Aorta (tissue), 5 donors: ENCODE measurements around the gene MACROD2. TPM values are rescaled to one million over a fixed set of nuclear protein-coding genes. Genes with fewer than 3 reads are reported as not detected.

Experiments used
- ATAC-seq: fragments of 200-7000 bp; cut with Tn5 transposase; one replicate; pipeline ENCODE4 v1.9.1; 2022; ENCODE audit warnings: moderate library complexity; ENCODE audit not compliant: low FRiP score
- DNase-seq, 2 donors: peaks; one replicate each; pipeline ENCODE4 v3.0.0-alpha.2; 2020
- H3K27ac ChIP-seq, 2 donors: one replicate each; pipeline ENCODE4 v1.5.1; 2013; ENCODE audit warnings: low read length in 2 of 2, mild to moderate bottlenecking in 2 of 2, moderate library complexity in 2 of 2, control low read depth in 1 of 2, inconsistent platforms in 1 of 2, low read depth in 1 of 2
- H3K27me3 ChIP-seq, 2 donors: one replicate each; pipeline ENCODE4 v1.6.1; 2013; ENCODE audit warnings: control low read depth in 1 of 2, low read length in 1 of 2, mild to moderate bottlenecking in 1 of 2, moderate library complexity in 1 of 2; ENCODE audit not compliant: insufficient read depth in 2 of 2, control insufficient read depth in 1 of 2
- H3K36me3 ChIP-seq, 2 donors: one replicate each; pipeline ENCODE4 v1.6.1; 2013; ENCODE audit warnings: control low read depth in 1 of 2, low read length in 1 of 2, mild to moderate bottlenecking in 1 of 2; ENCODE audit not compliant: insufficient read depth in 2 of 2, control insufficient read depth in 1 of 2
- H3K4me1 ChIP-seq, 2 donors: one replicate each; pipeline ENCODE4 v1.6.1; 2013; ENCODE audit warnings: low read length in 2 of 2, control low read depth in 1 of 2, mild to moderate bottlenecking in 1 of 2, moderate library complexity in 1 of 2; ENCODE audit not compliant: insufficient read depth in 2 of 2, control insufficient read depth in 1 of 2
- H3K4me3 ChIP-seq, 2 donors: one replicate each; pipeline ENCODE4 v1.5.1; 2013; ENCODE audit warnings: low read length in 2 of 2, control low read depth in 1 of 2, mild to moderate bottlenecking in 1 of 2
- H3K9me3 ChIP-seq: one replicate; pipeline ENCODE4 v1.6.1; 2013; ENCODE audit warnings: mild to moderate bottlenecking, low read length; ENCODE audit not compliant: control insufficient read depth
- WGBS, 2 donors: extraction: QIAGEN DNeasy Blood & Tissue Kit; methylation state at CpG; one replicate each; pipeline ENCODE4 v1.1.7; 2013; 5-methylcytosine and 5-hydroxymethylcytosine counted together
- intact Hi-C, 2 donors: fragments of 100-400 bp; cut with DNase I; formaldehyde crosslinking; loops; one replicate each; pipeline versions ENCODE4 v1.14.2 to v1.15.0; 2022
- polyA plus RNA-seq, 2 donors: library from polyadenylated mRNA; stranded (reverse); fragments of 200-250 nt; gene quantifications; one replicate each; pipeline ENCODE4 v1.2.3, GENCODE V29; 2013
- total RNA-seq, 2 donors: library from RNA; stranded (reverse); fragmentation: NEBNext Ultra II Directional; extraction: Animal tissue kit (Norgen Biotek cat#: 25700); gene quantifications; one replicate each; pipeline ENCODE4 v1.2.1, GENCODE V29; 2021
- donor health status: healthy with polysubstance abuse.
- donor health status: Bipolar disorder and iron deficiency.
- donor health status: DM: no; HTN: no; CAD: no.
- donor health status: DM: no; HTN: no; CAD: no.
- donor health status: DM: yes; HTN: yes; CAD: no.

Gene MACROD2
- total and polyA plus RNA-seq, 4 donors = 0.90 to 11.2 (median 4.8) TPM

DNA sequence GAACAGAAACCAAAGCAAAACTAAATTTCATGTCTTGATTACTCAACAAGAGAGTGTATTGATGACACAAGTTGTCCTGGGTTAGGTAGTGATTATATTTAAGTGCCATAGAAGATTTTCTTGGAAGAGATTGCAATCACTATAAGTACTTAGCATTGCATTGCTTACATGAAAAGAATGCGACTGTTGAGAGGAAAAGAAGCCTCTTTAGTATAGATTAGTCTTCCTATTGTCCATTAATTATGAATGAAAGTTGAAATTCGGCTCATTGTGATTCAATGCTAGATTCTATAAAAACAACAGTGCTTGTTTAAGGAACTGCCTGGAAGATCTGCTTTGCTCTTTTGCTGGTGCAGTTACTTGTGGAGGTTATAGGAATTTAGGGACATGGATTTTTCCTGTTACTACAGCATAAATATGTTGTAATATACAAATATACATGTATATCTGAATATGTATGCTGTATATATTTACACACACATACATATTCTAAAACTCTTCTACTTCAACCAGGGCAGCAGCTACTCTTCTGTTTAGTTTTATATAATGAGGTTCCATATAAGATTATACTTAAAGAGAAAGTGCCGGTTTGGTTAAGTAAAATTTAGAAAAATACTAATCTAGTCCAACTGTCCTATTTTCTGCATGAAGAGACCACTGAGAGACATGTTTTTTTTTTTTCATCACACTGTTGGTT, 1781.6 kb downstream of the MACROD2 start:
- WGBS, 2 donors = 90 to 94% methylated on average over 3 of the region's 3 CpGs
- no peak for ATAC-seq

DNA sequence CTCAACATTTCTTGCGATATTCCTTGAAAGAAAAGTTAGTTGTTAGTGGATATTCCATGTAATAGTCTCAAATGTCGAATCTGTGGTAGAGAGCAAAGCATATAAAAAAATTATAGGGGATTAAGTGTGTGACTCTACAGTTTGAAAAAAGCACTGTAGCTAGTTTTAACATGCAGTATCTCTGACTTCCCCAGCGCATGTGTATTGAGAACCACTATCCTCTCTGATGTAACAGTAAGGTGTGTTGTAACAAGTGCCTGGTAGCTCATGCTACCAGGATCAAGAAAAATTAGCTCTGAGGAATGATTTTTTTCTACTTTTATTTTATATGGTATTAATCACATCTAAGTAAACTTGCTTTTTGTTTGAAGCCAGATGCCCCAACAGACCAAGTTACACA, 1788.7 kb downstream of the MACROD2 start:
- intact Hi-C loops = no loop called here
- H3K9me3 ChIP-seq = no peaks in the 10 kb centered on the region
- ATAC-seq (no peak), DNase-seq (no peak)
- no peak overlapping the region for H3K4me3 ChIP-seq
- H3K27me3 ChIP-seq = no peaks in the 10 kb centered on the region
- peaks cover 0 to 2% of the 10 kb centered on the region in 2 donors for H3K4me1 ChIP-seq
- no peaks in the 10 kb centered on the region for H3K36me3 ChIP-seq
- H3K27ac ChIP-seq = no peak overlapping the region
- 95 to 96% methylated on average over 3 of the region's 3 CpGs for WGBS, 2 donors

More for the DNA sequence above, 1781.6 kb downstream of the MACROD2 start:
- no peak overlapping the region for H3K4me3 ChIP-seq
- no peak overlapping the region for H3K27ac ChIP-seq
- H3K27me3 ChIP-seq = no peaks in the 10 kb centered on the region
- intact Hi-C loops = no loop called here
- no peaks in the 10 kb centered on the region for H3K4me1 ChIP-seq
- no peaks in the 10 kb centered on the region for H3K36me3 ChIP-seq
- no peaks in the 10 kb centered on the region for H3K9me3 ChIP-seq
- no peak for DNase-seq

DNA sequence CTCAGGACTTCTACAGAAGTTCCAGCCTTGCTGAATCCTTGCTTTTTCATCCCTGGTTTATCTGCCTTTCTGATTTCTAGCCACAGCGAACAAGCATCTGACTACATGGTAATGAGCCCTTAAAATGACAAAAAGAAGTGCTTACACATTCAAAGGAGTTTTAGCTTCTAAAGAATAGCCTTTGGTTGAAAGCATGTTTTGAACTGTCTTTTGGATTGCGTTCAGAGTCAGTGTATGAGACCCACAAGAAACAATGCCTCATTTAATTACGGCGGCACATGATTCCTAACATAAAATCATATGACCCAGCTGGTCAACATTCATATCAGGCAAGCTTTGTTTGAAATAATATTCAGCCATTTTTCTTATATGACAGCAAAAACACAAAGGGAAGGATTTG, 1793.8 kb downstream of the MACROD2 start:
- WGBS, 2 donors = 3 to 7% methylated on average over 4 of the region's 4 CpGs
- Histone ChIP-seq H3K4me1 (peaks cover 0 to 3% of the 10 kb centered on the region in 2 donors), H3K36me3 (no peaks in the 10 kb centered on the region), H3K9me3 (no peaks in the 10 kb centered on the region), H3K27ac (peak overlapping the region in 1 of 2 donors; percentile 76), H3K4me3 (peak overlapping the region in 1 of 2 donors; percentile 8), H3K27me3 (no peaks in the 10 kb centered on the region)
- DNase-seq = no peak
- intact Hi-C loops = no loop called here
- no peak for ATAC-seq

DNA sequence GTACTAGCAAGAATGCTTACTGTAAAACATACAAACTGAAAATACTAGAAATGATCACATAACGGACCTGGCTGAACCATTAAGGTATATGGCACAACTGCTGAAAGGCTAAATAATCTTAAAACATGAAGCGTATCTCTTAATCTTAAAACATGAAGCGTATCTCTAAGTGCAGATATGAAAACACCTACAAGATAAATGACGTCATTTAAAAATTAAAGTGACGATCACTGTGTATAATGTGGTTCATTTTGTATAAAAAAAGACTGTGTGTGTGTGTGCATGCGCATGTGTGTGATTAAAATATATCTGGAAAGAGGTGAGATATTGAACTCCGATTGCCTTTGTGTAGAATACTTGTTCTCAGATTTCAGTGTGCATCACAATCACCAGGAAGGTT, 1797.5 kb downstream of the MACROD2 start:
- Histone ChIP-seq H3K27ac (no peak overlapping the region), H3K27me3 (no peaks in the 10 kb centered on the region), H3K9me3 (no peaks in the 10 kb centered on the region), H3K36me3 (no peaks in the 10 kb centered on the region), H3K4me1 (peaks cover 0 to 3% of the 10 kb centered on the region in 2 donors), H3K4me3 (no peak overlapping the region)
- DNase-seq (no peak), ATAC-seq (no peak)
- intact Hi-C loops = no loop called here
- 95 to 99% methylated on average over 7 of the region's 7 CpGs for WGBS, 2 donors

DNA sequence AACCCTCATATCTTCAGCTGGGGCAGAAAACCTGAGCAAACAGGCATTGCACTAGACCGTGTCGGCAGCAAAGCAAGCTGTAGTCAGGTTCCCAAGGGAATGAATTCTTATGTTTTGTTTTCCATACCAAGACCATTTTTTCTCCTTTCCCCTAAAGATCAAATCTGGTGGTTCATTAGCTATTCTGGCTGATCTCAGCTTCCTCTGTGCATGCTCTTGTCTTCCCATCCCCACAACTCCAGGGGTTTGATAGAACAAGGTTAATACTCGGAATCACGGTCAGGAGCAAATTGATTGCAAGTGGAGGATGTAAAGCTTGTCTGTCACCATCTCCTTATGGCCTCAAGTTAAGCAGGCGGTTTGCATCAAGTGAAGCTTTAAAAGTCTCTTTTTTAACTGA, 1799.1 kb downstream of the MACROD2 start:
- H3K9me3 ChIP-seq = no peaks in the 10 kb centered on the region
- H3K4me3 ChIP-seq = no peak overlapping the region
- WGBS, 2 donors = 67 to 77% methylated on average over 5 of the region's 5 CpGs
- DNase-seq (no peak), ATAC-seq (no peak)
- no peaks in the 10 kb centered on the region for H3K36me3 ChIP-seq
- H3K27ac ChIP-seq = no peak overlapping the region
- intact Hi-C loops = no loop called here
- no peaks in the 10 kb centered on the region for H3K27me3 ChIP-seq
- H3K4me1 ChIP-seq = no peaks in the 10 kb centered on the region

DNA sequence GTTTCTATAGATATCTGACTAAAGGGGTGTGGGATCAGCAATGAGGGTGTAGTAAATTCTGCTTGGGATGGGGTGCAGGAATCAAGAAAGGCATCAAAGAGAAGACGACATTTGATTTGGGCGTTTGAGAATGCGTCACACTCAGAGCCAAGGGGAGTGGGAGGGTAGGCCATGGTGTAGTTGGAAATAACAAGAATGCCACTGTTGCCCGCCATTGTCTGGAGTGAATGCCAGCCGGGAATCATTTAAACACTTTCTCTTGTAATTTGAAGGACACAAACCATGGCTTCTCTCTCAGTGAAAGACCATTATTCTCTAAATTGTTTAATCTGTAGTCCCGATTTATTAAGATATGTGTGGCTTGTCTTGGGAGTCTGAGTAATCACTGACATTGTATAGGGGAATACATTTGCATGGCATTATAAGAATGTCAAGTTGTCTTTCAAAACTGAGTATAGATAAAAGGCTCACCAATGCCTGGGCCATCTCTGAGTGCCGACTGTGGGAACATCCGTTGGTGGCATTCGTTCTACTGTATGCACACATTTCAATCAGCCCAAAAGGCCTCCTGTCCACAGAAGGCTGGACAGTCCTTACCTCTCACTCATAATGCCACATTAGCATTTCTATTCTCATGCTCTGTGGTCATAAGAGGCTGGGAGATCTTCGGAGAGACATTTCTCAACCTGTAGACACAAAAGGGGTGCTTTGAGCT, 1800.1 kb downstream of the MACROD2 start:
- Histone ChIP-seq H3K27ac (no peak overlapping the region), H3K27me3 (no peaks in the 10 kb centered on the region), H3K9me3 (no peaks in the 10 kb centered on the region), H3K36me3 (no peaks in the 10 kb centered on the region), H3K4me1 (no peaks in the 10 kb centered on the region), H3K4me3 (no peak overlapping the region)
- DNase-seq (no peak), ATAC-seq (no peak)
- whole genome bisulfite sequencing, 2 donors = 77 to 97% methylated on average over 10 of the region's 10 CpGs
- intact Hi-C loops = no loop called here

DNA sequence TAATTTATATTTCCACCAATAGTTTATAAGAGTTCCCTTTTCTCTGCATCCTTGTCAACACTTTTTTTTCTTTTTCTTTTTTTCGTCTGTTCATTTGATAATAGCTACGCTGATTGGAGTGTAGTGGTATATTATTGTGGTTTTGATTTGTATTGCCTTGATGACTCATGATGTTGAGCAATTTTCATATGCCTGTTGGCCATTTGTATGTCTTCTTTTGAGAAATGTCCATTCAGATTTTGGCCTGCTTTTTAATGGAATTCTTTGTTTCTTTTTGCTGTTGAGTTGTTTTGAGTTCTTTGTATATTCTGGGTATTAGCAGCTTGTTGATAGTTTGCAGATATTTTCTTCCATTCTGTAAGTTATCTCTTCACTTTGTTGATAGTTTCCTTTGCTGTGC, 1804.6 kb downstream of the MACROD2 start:
- Histone ChIP-seq H3K27me3 (no peaks in the 10 kb centered on the region), H3K4me1 (no peaks in the 10 kb centered on the region), H3K36me3 (no peaks in the 10 kb centered on the region), H3K4me3 (no peak overlapping the region), H3K27ac (no peak overlapping the region), H3K9me3 (no peaks in the 10 kb centered on the region)
- WGBS, 2 donors = 90 to 94% methylated on average over 2 of the region's 2 CpGs
- DNase-seq = no peak
- intact Hi-C loops = no loop called here
- ATAC-seq = no peak

DNA sequence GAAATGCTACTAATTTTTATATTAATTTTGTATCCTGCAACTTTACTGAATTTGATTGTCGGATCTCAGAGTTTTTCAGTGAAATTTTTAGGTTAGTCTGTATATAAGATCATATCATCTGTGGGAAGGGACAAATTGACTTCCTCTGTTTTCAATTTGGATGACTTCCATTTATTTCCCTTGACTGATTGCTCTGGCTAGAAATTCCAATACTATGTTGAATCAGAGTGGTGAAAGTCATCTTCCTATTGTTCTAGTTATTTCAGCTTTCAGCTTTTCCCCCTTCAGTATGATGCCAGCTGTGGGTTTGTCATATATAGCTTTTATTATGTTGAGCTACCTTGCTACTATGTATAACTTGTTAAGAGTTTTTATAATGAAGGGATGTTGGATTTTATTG, 1806.7 kb downstream of the MACROD2 start:
- Histone ChIP-seq H3K27me3 (no peaks in the 10 kb centered on the region), H3K4me3 (no peak overlapping the region), H3K36me3 (no peaks in the 10 kb centered on the region), H3K27ac (no peak overlapping the region), H3K4me1 (no peaks in the 10 kb centered on the region), H3K9me3 (no peaks in the 10 kb centered on the region)
- DNase-seq (no peak), ATAC-seq (no peak)
- 95 to 98% methylated on average over 1 of the region's 1 CpG for WGBS, 2 donors
- intact Hi-C loops = no loop called here

DNA sequence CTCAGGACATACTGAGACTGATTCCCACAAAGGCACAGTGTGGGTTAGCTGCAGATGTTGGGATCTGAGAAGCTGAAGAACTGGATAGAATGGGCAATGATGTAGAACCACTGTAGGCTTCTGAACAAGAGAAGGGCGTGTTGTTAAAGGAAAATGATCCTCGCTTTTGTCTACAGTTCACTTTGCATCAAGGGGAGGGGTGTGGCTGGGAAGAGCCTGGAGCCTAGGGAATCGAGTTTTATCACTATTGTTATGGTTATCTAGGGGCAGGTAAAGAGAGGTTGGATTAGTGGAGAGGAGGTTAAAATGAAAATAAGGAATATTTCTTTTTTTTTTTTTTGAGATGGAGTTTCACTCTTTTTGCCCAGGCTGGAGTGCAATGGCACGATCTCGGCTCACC, 1809.8 kb downstream of the MACROD2 start:
- intact Hi-C loops = no loop called here
- no peak overlapping the region for H3K4me3 ChIP-seq
- no peak for DNase-seq
- no peaks in the 10 kb centered on the region for H3K27me3 ChIP-seq
- no peaks in the 10 kb centered on the region for H3K9me3 ChIP-seq
- ATAC-seq = no peak
- no peak overlapping the region for H3K27ac ChIP-seq
- H3K36me3 ChIP-seq = no peaks in the 10 kb centered on the region
- H3K4me1 ChIP-seq = no peaks in the 10 kb centered on the region
- WGBS, 2 donors = 94 to 95% methylated on average over 5 of the region's 5 CpGs
